Measurements from ENCODE around the gene THOP1.

The THOP1 gene

DNA sequence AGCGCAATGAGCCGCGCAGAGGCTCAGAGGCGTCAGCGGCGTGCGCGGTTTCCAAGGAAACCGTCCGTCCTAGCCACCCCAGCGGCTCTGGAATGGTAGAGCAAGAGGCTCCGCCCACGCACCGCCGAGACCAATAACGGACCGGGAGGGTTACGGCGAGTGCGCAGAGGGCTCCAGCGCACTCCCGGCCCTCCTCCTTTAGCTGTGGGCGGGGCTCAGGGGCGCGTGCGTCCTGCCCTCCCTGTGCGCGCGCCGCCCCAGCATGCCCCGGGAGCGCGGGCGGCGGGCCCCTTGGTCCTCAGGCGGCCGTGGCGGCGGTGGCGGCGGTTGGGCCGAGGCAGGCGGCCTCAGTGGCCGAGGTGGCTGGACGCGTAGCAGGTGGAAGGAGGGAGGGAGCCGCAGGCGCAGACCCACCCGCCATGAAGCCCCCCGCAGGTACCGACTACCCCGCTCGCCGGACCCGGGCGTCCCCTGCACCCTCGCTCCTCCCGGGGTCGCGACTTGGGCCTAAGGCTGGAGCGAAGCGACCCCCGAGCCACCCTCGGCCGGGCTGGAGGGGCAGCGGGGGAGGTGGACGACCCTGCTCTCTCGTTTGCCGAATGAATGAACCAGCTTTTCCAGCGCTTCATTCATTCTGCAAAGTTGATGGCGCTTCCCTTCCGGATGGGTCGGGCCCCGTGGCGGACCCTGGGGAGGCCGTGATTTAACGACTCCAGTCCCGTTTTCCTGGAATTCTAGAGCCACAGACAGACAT lies at the start of gene THOP1:
TSS of gene THOP1 (plus strand) at position 260 of the 754 bp plus-strand sequence. CDS start at position 420, 160 bp downstream.
- H3K4me3 Mint-ChIP-seq: peak within 1 kb of the TSS; percentile 77
- no peaks in the 10 kb centered on the region for H3K27me3 Mint-ChIP-seq
- ATAC-seq (replicated peaks; ENCODE audit: extremely low read depth, poor library complexity, severe bottlenecking) (peak; percentile 88), DNase-seq (ENCODE audit: low spot score in 2 of 2) (peak; percentile 89 to 98)
- peak within 1 kb of the TSS; percentile 76 for H3K27ac Mint-ChIP-seq (ENCODE audit: low read depth)
- H3K9me3 Mint-ChIP-seq: no peaks in the 10 kb centered on the region
- peaks cover 35% of the 10 kb centered on the region for H3K4me1 Mint-ChIP-seq
- H3K36me3 Mint-ChIP-seq (ENCODE audit: insufficient read depth): peaks cover 14% of the 10 kb centered on the region

DNA sequence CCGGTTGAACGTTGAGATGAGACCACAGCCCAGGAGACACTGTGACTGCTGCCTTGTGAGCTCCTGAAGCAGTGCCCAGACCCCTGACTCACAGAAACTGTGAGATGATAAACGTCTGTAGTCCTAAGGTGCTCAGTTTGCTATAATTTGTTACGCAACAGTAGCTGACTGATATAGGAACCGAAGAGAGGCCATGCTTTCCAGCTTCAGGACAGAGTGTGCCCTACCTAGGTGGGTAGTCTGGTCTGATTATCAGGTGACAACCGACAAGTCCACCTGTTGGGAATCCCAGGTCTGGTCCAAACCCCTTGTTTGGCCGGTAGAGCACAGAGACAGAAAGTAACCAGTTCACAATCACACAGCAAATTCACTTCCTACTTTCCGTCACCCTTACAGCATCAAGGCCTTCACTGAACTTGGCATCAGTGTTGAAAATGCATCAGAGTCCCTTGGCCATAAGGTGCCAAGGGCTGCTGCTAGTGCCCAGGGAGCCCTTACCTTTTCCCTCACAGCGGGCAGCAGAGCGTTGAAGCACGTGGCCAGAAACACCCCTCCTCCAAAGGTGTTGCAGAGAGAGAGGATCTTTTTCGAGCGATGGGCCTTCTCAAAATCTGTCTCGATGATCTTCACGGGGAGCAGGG lies 48.6 kb upstream of the THOP1 start:
- H3K27me3 Mint-ChIP-seq: peaks cover 7% of the 10 kb centered on the region
- H3K9me3 Mint-ChIP-seq: no peaks in the 10 kb centered on the region
- H3K4me3 Mint-ChIP-seq: no peak overlapping the region
- H3K27ac Mint-ChIP-seq (ENCODE audit: low read depth): no peak overlapping the region
- H3K36me3 Mint-ChIP-seq (ENCODE audit: insufficient read depth): peaks cover 18% of the 10 kb centered on the region
- no peak for ATAC-seq (replicated peaks; ENCODE audit: extremely low read depth, poor library complexity, severe bottlenecking)
- peaks cover 27% of the 10 kb centered on the region for H3K4me1 Mint-ChIP-seq
- no peak for DNase-seq (ENCODE audit: low spot score in 2 of 2)

DNA sequence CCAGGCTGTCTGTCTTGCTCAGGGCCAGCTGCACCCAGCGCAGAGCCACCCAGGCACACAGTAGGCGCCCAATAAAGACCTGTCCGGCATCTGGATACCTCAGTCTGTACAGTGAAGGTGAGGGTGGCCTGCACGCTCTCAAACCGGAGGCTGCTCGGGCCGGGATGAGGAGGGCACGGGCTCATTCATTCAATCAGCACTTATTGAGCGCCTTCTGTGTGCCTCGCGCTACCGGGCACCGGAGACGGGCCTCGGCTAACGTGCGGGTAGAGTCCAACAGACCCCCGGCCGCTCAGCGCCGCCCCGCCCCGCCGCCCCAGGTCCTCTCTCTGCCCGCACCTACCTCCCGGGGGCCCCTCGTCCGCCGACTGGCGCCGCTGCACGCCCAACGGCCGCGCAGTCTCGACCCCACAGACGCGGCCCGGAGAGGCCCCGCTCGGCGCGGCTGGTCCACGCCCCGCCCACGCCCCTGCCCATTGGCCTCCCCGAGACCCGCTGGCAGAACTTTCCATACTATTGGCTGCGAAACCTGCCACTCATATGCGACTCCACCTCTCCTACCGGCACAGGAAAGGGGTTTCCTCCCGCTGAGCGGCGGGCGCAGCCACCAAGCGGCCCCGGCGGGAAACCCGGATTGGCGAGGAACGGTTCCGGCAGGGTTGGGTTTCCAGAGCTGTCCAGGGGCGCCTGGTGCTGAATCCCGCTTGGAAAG lies 45.5 kb upstream of the THOP1 start, which contains the start of gene SLC39A3:
TSS of gene SLC39A3 (minus strand) at position 416 of the 712 bp plus-strand sequence. CDS start 2,760 bp downstream, outside the sequence.
- Mint-ChIP-seq H3K4me1 (peaks cover 23% of the 10 kb centered on the region), H3K4me3 (peak within 1 kb of the TSS; percentile 82), H3K27me3 (peaks cover 28% of the 10 kb centered on the region), H3K27ac (ENCODE audit: low read depth) (peak within 1 kb of the TSS; percentile 25), H3K36me3 (ENCODE audit: insufficient read depth) (peaks cover 15% of the 10 kb centered on the region), H3K9me3 (no peaks in the 10 kb centered on the region)
- DNase-seq (ENCODE audit: low spot score in 2 of 2): peak; percentile 98 to 99
- peak; percentile 100 for ATAC-seq (replicated peaks; ENCODE audit: extremely low read depth, poor library complexity, severe bottlenecking)

DNA sequence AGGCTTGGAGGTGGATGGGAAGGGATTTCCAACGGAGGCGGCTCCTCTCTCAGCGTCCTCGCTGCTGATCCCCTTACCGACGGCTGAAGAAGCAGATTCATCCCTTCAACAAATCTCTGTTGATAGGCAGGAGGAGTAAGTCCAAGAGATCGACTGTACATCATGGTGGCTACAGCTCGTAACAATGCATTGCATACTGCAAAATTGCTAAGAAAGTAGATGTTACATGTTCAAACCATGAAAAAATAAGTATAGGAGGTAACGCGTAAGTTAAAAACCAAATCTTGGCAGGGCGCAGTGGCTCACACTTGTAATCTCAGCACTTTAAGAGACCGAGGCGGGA lies 45.0 kb upstream of the THOP1 start:
- DNase-seq (ENCODE audit: low spot score in 2 of 2) (no peak), ATAC-seq (replicated peaks; ENCODE audit: extremely low read depth, poor library complexity, severe bottlenecking) (no peak)
- H3K36me3 Mint-ChIP-seq (ENCODE audit: insufficient read depth): peaks cover 13% of the 10 kb centered on the region
- H3K4me1 Mint-ChIP-seq: peaks cover 20% of the 10 kb centered on the region
- H3K4me3 Mint-ChIP-seq: peak overlapping the region; percentile 82
- peak overlapping the region; percentile 25 for H3K27ac Mint-ChIP-seq (ENCODE audit: low read depth)
- H3K9me3 Mint-ChIP-seq: no peaks in the 10 kb centered on the region
- H3K27me3 Mint-ChIP-seq: peaks cover 32% of the 10 kb centered on the region

DNA sequence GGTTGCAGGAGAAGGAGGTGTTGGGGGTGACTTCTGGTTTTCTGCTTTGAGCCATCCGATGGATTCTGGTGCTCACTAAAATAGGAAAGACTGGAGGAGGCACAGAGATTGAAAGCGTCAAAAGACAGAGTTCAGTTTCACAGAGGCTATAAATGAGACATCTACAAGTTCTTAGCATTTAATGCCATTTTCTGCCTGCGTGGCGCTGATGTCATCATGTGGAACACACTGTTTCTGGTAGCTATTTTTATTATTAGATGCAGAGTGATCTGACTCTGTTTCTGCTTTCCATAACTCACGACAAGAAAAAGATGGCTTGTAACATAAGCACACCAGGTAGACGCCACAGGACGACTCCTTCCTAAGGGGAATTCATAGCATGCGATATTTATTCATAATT lies 42.2 kb upstream of the THOP1 start:
- no peak overlapping the region for H3K27ac Mint-ChIP-seq (ENCODE audit: low read depth)
- H3K4me3 Mint-ChIP-seq: no peak overlapping the region
- H3K27me3 Mint-ChIP-seq: peaks cover 37% of the 10 kb centered on the region
- ATAC-seq (replicated peaks; ENCODE audit: extremely low read depth, poor library complexity, severe bottlenecking): no peak
- H3K4me1 Mint-ChIP-seq: peaks cover 12% of the 10 kb centered on the region
- no peak for DNase-seq (ENCODE audit: low spot score in 2 of 2)
- H3K9me3 Mint-ChIP-seq: no peaks in the 10 kb centered on the region
- H3K36me3 Mint-ChIP-seq (ENCODE audit: insufficient read depth): peaks cover 10% of the 10 kb centered on the region

DNA sequence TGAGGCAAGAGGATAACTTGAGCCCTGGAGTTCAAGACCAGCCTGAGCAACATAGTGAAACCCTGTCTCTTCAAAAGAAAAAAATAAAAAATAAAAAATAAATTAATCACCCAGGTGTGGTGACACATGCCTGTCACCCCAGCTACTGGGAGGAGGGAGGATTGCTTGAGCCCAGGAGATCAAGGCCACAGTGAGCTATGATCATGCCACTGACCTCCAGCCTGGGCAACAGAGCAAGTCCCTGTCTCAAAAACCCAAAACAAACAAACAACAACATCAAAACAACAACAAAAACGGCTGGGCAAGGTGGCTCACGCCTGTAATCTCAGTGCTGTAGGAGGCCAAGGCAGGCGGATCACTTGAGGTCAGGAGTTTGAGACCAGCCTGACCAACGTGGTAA lies 41.2 kb upstream of the THOP1 start:
- ATAC-seq (replicated peaks; ENCODE audit: extremely low read depth, poor library complexity, severe bottlenecking): no peak
- peaks cover 37% of the 10 kb centered on the region for H3K27me3 Mint-ChIP-seq
- no peak for DNase-seq (ENCODE audit: low spot score in 2 of 2)
- H3K27ac Mint-ChIP-seq (ENCODE audit: low read depth): no peak overlapping the region
- H3K36me3 Mint-ChIP-seq (ENCODE audit: insufficient read depth): peaks cover 7% of the 10 kb centered on the region
- H3K9me3 Mint-ChIP-seq: no peaks in the 10 kb centered on the region
- no peak overlapping the region for H3K4me3 Mint-ChIP-seq
- peaks cover 4% of the 10 kb centered on the region for H3K4me1 Mint-ChIP-seq

DNA sequence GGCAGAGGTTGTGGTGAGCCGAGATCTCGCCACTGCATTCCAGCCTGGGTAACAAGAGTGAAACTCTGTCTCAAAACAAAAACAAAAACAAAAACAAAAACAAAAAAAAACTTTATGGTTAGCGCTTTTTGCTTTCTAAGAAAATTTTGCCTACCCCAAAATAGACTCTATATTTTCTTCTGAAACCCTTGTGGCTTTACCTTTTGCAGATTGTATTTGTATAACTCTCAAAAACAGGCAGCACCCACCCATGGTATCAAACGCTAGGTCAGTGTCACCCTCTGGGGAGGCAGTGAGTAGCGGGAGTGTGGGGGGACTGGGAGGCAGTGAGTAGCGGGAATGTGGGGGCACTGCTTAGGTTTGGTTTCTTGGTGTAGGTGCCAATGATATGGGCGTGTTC lies 38.0 kb upstream of the THOP1 start:
- Mint-ChIP-seq H3K9me3 (no peaks in the 10 kb centered on the region), H3K27me3 (peaks cover 23% of the 10 kb centered on the region), H3K4me1 (no peaks in the 10 kb centered on the region), H3K4me3 (no peak overlapping the region), H3K27ac (ENCODE audit: low read depth) (no peak overlapping the region), H3K36me3 (ENCODE audit: insufficient read depth) (peaks cover 2% of the 10 kb centered on the region)
- DNase-seq (ENCODE audit: low spot score in 2 of 2) (no peak), ATAC-seq (replicated peaks; ENCODE audit: extremely low read depth, poor library complexity, severe bottlenecking) (no peak)

DNA sequence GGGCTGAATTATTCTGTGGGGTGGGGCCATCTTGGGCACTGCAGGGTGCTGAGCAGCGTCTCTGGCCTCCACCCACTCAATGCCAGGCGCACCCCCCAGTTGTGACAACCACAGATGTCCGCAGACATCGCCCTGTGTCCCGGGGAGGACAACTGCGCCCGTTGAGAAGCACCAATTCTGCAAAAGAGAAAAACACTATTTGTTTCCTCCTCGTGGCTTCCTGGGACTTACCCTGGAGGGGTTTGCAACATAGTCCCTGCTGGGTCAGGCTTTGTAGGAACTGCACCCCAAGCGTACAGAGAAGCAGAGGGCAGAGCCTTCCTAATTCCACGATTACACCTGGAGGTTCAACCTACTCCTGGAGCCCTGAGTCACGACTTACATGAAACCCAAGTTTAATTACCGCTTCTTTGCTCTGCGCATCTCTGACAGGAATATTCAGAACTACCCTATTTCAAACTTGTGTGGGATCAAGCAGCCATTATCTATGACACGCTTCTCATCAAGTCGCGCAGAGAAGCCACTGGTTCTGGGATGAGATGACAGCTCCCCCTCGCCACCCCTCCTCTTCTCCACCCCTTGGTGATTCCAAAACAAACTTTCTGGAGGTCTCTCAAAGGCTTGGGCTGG lies 34.4 kb upstream of the THOP1 start:
- peaks cover 6% of the 10 kb centered on the region for H3K36me3 Mint-ChIP-seq (ENCODE audit: insufficient read depth)
- H3K4me1 Mint-ChIP-seq: no peaks in the 10 kb centered on the region
- DNase-seq (ENCODE audit: low spot score in 2 of 2) (no peak), ATAC-seq (replicated peaks; ENCODE audit: extremely low read depth, poor library complexity, severe bottlenecking) (no peak)
- H3K27ac Mint-ChIP-seq (ENCODE audit: low read depth): no peak overlapping the region
- no peaks in the 10 kb centered on the region for H3K9me3 Mint-ChIP-seq
- no peaks in the 10 kb centered on the region for H3K27me3 Mint-ChIP-seq
- no peak overlapping the region for H3K4me3 Mint-ChIP-seq

DNA sequence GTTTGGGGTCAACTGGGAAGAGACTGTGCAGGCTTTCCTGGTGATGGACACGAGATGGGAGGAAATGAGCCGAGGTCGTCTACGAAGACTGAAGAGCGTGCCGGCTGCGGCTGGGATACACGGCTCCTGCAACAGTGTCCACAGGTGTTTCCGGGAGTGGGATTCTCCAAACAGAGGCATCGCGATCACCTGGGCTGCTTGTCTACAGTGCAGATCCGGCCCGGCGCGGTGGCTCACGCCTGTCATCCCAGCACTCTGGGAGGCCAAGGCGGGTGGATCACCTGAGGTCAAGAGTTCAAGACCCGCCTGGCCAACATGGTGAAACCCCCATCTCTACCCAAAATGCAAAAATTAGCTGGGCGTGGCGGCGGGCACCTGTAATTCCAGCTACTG lies 33.9 kb upstream of the THOP1 start:
- DNase-seq (ENCODE audit: low spot score in 2 of 2): no peak
- no peaks in the 10 kb centered on the region for H3K9me3 Mint-ChIP-seq
- H3K36me3 Mint-ChIP-seq (ENCODE audit: insufficient read depth): peaks cover 6% of the 10 kb centered on the region
- no peak overlapping the region for H3K27ac Mint-ChIP-seq (ENCODE audit: low read depth)
- no peaks in the 10 kb centered on the region for H3K27me3 Mint-ChIP-seq
- no peak for ATAC-seq (replicated peaks; ENCODE audit: extremely low read depth, poor library complexity, severe bottlenecking)
- no peaks in the 10 kb centered on the region for H3K4me1 Mint-ChIP-seq
- no peak overlapping the region for H3K4me3 Mint-ChIP-seq

DNA sequence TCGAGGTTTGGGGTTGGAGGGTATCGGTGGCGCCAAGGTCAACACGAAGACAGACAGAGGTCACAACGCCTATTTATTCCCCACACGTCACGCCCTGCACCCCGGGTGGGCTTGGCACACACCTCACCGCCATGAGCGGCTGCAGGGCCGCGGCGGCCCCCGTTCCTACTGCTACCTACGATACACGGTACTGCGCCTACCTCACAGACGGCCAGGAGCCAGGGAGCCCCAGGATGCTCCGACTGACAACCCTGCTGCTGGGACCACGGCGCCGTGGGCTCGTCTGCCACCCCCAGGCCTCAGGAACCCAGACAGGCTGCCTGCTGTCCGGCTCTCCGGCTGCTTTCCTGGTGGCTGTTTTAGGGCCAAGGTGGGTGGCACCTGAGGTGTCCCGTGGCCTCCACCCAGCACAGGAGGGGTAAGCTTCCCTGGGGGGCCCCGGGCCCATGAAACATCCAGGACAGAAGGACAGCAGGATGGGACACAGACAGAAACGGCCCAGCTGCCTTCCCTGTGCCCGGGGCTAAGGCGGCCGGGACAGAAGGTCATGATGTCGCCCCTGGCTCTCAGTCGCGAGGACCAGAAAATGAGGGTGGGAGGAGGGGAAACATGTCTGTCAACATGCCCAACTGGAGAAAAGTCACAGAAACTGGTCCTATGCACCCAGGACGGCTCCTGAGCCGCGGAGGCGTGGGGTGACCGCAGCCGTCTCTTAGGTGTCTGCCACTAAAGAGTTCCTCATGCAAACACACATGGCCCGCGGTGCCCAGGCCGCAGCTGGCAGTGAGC lies 30.4 kb upstream of the THOP1 start:
- H3K4me1 Mint-ChIP-seq: peaks cover 8% of the 10 kb centered on the region
- DNase-seq (ENCODE audit: low spot score in 2 of 2): no peak
- H3K27me3 Mint-ChIP-seq: no peaks in the 10 kb centered on the region
- H3K27ac Mint-ChIP-seq (ENCODE audit: low read depth): no peak overlapping the region
- peaks cover 13% of the 10 kb centered on the region for H3K36me3 Mint-ChIP-seq (ENCODE audit: insufficient read depth)
- no peaks in the 10 kb centered on the region for H3K9me3 Mint-ChIP-seq
- H3K4me3 Mint-ChIP-seq: no peak overlapping the region
- no peak for ATAC-seq (replicated peaks; ENCODE audit: extremely low read depth, poor library complexity, severe bottlenecking)

DNA sequence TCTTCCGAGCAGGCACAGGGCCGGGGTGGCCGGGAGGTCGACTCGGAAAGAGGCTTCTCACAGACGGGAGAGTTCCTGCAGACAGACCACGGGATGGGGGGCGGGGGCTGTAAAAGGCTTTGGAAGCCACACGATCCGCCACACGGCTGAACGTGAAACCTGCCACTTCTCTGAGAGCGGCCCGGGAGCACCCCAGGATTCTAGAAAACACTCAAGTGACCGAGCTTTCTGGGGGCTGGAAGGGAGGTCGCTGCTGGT lies 29.9 kb upstream of the THOP1 start:
- Mint-ChIP-seq H3K4me1 (peaks cover 8% of the 10 kb centered on the region), H3K27ac (ENCODE audit: low read depth) (no peak overlapping the region), H3K4me3 (no peak overlapping the region), H3K36me3 (ENCODE audit: insufficient read depth) (peaks cover 13% of the 10 kb centered on the region), H3K9me3 (no peaks in the 10 kb centered on the region), H3K27me3 (no peaks in the 10 kb centered on the region)
- ATAC-seq (replicated peaks; ENCODE audit: extremely low read depth, poor library complexity, severe bottlenecking) (no peak), DNase-seq (ENCODE audit: low spot score in 2 of 2) (no peak)

DNA sequence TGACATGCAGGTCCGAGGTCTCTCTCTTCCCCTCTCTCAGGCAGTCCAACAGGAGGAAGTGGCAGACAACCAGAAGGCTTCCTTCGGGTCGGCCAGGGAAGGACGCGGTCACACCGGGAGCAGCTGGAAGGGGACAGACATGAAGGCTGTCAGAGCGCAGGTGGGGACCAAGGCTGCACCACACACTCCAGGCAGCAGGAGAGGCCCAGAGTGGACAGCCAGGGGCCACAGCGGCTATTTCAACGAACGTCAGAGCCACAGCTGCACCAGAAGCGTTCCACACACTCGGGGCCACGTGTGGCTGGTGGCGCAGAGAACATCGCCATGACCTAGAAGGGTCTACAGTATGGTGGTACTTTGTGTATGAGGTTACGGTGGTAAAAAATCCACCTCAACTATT lies 29.5 kb upstream of the THOP1 start:
- no peak overlapping the region for H3K4me3 Mint-ChIP-seq
- H3K36me3 Mint-ChIP-seq (ENCODE audit: insufficient read depth): peaks cover 14% of the 10 kb centered on the region
- peaks cover 8% of the 10 kb centered on the region for H3K4me1 Mint-ChIP-seq
- ATAC-seq (replicated peaks; ENCODE audit: extremely low read depth, poor library complexity, severe bottlenecking) (no peak), DNase-seq (ENCODE audit: low spot score in 2 of 2) (no peak)
- no peak overlapping the region for H3K27ac Mint-ChIP-seq (ENCODE audit: low read depth)
- H3K27me3 Mint-ChIP-seq: no peaks in the 10 kb centered on the region
- H3K9me3 Mint-ChIP-seq: no peaks in the 10 kb centered on the region

Measured in central memory CD8-positive, alpha-beta T cell (primary cell).